Stimulated activated naive CD8-positive, alpha-beta T cell treated with anti-CD3 and anti-CD28 coated beads, Interleukin-15, Interleukin-2, amounts not matched to agents 100 ng/mL and 50 ng/mL, for 24 hours (primary cell): ENCODE measurements around the gene CCT7.
A peak's percentile ranks its signal among the peaks of the same experiment; 100 is the strongest.

Experiments used
- H3K27ac Mint-ChIP-seq: one replicate; pipeline ENCODE4 v1.8.0; 2021; ENCODE audit warnings: mild to moderate bottlenecking, mixed read lengths
- H3K27me3 Mint-ChIP-seq: one replicate; pipeline ENCODE4 v1.8.0; 2021; ENCODE audit warnings: mixed read lengths
- H3K36me3 Mint-ChIP-seq: one replicate; pipeline ENCODE4 v1.8.0; 2021; ENCODE audit warnings: low read depth, mixed read lengths
- H3K4me1 Mint-ChIP-seq: one replicate; pipeline ENCODE4 v1.8.0; 2021; ENCODE audit warnings: low read depth, mixed read lengths
- H3K4me3 Mint-ChIP-seq: one replicate; pipeline ENCODE4 v1.8.0; 2021; ENCODE audit warnings: mild to moderate bottlenecking, mixed read lengths
- H3K9me3 Mint-ChIP-seq: one replicate; pipeline ENCODE4 v1.8.0; 2021; ENCODE audit warnings: mixed read lengths

The CCT7 gene

DNA sequence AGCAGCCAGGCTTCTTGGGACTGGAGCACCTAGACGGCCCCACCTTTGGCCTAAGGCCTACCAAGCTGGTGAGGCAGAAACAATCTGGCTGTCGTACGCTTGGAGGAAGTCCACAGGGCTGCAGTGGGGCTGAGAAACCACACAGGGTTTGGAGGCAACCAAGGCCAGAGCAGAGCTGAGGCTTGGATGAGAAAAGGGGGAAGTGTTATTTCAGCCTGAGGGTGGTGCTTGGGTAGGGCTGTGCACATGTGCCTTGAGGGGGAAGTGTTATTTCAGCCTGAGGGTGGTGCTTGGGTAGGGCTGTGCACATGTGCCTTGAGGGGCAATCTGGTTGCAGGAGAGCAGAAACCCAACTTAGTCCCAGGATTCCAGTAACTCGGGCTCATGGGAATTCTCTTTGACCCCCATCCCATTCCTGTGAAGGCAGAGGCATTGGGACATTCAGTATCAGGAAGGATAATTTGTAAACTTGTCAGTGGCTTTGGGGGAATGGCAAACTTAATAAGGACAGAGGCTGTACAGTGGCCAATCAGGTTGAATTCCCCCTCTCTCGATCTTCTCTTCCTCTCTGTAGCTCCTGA, 51.1 kb downstream of the CCT7 start:
- Mint-ChIP-seq H3K4me3 (peak overlapping the region; percentile 78), H3K4me1 (peaks cover 34% of the 10 kb centered on the region), H3K36me3 (peaks cover 5% of the 10 kb centered on the region), H3K27me3 (peaks cover 9% of the 10 kb centered on the region), H3K9me3 (no peaks in the 10 kb centered on the region), H3K27ac (peak overlapping the region; percentile 82)

DNA sequence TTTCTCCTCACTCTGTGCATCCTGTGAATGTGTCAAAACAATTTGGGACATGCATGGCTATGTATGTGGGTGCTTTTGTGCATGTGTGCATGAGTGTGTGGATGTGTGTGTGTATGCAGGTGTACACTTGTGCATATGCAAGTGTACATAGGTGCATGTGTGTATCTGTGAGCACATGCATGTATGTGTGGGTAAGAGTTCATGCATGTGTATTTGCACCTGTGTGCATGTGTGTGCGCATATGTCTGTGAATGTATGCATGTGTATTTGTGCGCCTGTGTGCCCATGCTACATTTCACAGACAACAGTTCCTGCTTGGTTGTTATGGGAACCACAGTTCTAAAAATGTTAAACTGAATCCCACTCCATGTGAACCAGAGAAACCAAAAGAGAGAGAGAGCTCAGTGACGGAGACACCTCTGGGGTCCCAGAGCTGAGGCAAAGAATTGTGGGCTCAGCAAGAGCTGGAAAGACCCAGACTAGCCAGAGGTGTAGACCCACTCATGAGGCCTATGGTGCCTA, 52.1 kb downstream of the CCT7 start:
- no peak overlapping the region for H3K27ac Mint-ChIP-seq
- no peaks in the 10 kb centered on the region for H3K36me3 Mint-ChIP-seq
- no peaks in the 10 kb centered on the region for H3K9me3 Mint-ChIP-seq
- peaks cover 28% of the 10 kb centered on the region for H3K4me1 Mint-ChIP-seq
- H3K27me3 Mint-ChIP-seq: peaks cover 18% of the 10 kb centered on the region
- H3K4me3 Mint-ChIP-seq: no peak overlapping the region

DNA sequence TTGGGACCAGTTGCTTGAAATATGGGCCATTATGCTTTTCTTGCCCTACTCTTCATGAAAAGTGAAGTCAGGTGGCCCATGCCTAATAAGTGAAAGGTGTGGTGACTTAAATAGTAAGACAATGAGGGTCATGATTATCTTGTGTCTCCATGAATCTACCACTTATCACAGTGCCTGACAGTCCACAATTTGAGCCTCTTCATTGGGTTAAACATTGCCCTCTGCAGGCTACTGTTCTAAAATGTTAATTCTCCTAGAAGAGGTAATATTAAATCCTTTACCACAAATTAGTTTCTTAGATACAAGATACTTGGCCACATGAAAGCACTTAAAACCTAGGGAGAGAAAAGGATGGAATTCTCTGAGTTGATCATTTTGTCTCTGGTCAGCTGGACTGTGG, 55.2 kb downstream of the CCT7 start:
- no peak overlapping the region for H3K4me3 Mint-ChIP-seq
- peaks cover 31% of the 10 kb centered on the region for H3K27me3 Mint-ChIP-seq
- H3K9me3 Mint-ChIP-seq: no peaks in the 10 kb centered on the region
- H3K36me3 Mint-ChIP-seq: no peaks in the 10 kb centered on the region
- H3K4me1 Mint-ChIP-seq: peaks cover 24% of the 10 kb centered on the region
- H3K27ac Mint-ChIP-seq: no peak overlapping the region

DNA sequence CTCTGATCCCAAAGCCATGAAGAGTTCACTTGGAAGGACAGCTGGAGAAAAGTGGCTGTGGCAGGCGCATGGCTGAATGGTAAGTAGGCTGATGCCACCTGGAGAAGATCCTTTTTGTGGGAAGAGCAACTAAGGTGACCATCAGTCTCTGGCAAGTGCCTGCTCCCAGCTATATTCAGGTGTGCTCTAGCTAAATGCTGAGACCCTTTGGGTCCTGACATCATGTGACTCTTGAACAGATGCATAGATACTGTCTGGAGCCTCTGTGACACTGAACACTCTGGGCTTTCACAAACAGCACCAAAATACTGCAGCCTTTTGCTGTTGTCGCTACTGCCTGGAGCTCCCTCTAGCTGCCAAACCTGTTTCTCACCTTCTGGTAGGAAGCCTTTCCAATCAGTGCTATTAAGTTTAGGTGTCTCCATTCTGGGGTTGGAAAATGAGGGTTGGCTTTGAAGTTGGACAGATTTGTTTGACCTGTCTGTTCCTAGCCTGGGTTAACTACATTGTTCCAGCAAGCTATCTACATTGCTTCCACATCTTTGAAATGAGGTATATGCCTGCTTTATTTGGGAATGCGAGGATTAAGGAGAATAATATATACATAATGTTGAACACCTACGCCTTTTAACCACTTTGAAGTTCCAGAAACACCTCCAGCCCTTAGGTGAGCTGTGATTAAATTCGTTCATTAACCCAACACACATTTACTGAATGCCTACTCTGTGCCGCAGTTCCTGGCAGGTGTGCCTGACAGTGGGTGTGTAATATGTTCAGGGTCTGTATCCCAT, 56.1 kb downstream of the CCT7 start:
- Mint-ChIP-seq H3K4me1 (peaks cover 21% of the 10 kb centered on the region), H3K9me3 (no peaks in the 10 kb centered on the region), H3K4me3 (no peak overlapping the region), H3K36me3 (no peaks in the 10 kb centered on the region), H3K27me3 (peaks cover 40% of the 10 kb centered on the region), H3K27ac (peak overlapping the region; percentile 62)

DNA sequence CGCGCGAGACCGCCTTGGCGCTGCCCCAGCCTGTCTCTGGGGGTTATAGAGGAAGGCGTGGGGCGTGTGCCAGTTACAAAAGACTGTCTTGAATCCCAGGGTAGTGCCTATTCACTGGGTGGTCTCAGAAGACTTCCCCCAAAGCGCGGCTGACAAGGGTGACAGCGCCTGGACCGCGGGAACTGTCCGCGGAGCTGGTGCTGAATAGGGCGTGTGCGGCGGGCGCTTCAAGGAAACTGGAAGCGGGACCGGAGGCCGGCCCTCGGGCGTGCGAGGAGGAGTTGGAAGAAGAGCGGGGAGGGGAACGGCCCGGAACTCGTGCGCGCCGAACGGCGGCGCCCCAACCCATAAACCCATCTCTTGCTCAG, 57.0 kb downstream of the CCT7 start:
- H3K27ac Mint-ChIP-seq: no peak overlapping the region
- peak overlapping the region; percentile 63 for H3K4me3 Mint-ChIP-seq
- peaks cover 49% of the 10 kb centered on the region for H3K27me3 Mint-ChIP-seq
- peaks cover 12% of the 10 kb centered on the region for H3K4me1 Mint-ChIP-seq
- no peaks in the 10 kb centered on the region for H3K36me3 Mint-ChIP-seq
- H3K9me3 Mint-ChIP-seq: no peaks in the 10 kb centered on the region

DNA sequence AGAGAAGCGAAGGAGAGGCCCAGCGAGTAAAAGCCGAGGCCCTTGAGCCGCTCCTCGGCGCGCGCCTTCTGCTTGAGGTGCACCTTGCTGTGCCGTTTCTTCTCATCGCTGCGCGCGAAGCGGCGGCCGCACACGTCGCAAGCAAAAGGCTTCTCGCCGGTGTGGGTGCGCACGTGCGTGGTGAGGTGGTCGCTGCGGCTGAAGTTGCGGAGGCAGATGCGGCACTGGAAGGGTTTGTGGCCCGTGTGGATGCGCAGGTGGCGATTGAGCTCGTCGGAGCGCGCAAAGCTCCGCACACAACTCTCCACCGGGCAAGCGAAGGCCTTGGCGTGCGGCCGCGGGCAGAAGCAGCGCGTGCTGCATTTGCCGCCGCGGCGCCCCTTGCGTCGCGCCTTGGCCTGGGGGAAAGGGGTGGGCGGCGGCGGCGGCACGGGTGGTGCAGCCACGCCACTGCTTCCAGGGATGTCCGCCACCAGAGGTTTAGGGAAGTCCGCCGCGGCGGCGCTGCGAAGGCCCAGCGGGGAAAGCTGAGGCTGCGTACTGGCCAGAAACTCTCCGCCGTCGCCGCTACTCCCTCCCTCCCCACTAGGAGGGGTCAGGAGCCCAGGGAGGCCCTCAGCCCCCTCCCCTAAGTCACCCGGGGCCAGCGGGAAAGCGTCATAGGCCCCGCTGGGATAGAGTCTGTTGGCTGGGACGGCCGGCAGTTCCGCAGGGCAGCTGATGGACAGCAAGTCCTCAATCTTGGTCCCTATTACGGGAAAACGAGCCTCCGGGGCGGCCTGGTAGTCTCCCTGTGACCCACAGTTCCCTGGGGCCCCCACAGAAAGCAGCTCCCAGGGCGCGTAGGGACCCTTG, 57.6 kb downstream of the CCT7 start:
- H3K27ac Mint-ChIP-seq: no peak overlapping the region
- peak overlapping the region; percentile 63 for H3K4me3 Mint-ChIP-seq

DNA sequence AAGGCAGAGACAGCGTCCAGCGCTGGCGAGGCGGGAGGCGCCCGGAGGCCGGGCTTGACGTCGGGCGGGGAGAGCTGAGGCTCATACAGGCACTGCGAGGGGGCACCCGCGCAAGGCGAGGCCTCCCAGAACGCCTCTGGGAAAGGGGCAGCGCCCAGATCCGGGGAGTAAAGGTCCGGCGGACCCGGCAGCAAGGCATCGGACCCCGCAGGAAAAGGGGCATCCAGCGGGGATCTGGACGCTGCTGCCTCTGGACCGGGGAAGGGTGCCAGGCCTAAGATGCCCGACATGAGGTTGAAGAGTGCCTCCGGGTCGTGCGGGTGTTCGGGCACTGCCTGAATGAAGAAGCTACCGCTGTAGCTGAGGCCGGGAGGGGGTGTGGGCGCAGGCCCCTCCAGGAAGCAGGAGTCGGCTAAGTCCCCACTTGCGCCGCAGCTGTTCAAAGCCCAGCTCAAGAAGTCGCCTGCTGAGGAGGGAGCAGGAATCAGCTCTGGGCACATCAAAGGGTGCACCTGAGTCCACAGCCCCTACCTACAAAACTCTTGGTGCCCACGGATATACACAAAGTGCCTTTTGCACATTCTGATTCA, 58.3 kb downstream of the CCT7 start:
- H3K27ac Mint-ChIP-seq: no peak overlapping the region
- H3K9me3 Mint-ChIP-seq: no peaks in the 10 kb centered on the region
- H3K4me3 Mint-ChIP-seq: peak overlapping the region; percentile 65
- H3K36me3 Mint-ChIP-seq: no peaks in the 10 kb centered on the region
- peaks cover 11% of the 10 kb centered on the region for H3K4me1 Mint-ChIP-seq
- H3K27me3 Mint-ChIP-seq: peaks cover 62% of the 10 kb centered on the region

More for the DNA sequence above, 57.6 kb downstream of the CCT7 start:
- Mint-ChIP-seq H3K36me3 (no peaks in the 10 kb centered on the region), H3K27me3 (peaks cover 55% of the 10 kb centered on the region), H3K9me3 (no peaks in the 10 kb centered on the region), H3K4me1 (peaks cover 11% of the 10 kb centered on the region)

DNA sequence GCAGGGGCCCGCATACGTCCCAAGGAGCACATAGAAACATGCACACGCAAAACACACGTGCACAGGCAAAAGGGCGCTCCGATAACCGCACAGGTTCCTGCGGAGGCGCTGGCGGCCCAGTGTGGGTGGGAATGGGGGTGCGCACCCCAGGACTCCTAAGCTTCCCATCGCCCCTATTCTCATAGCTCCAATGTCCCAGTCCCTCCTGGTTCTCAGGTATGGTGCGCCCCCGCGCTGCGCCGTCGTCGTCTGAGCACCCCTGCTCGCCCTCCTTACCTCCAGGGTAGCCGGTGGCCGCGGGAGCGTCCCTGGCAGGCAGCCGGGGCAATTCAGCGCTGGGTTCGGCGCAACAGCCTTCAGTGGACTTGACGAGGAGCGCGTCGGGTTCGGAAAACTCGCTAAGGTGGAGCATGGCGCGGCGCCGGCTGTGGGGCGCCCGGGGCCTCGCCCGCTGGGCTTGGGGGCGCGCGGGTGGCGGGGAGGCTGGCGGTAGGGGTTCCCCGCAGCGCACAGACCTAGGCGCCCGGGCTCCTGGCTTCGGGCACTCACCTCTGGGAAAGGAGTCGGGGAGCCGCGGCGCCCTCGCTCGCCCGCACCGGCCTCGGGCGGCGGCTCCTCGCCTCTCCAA, 58.9 kb downstream of the CCT7 start:
- Mint-ChIP-seq H3K36me3 (no peaks in the 10 kb centered on the region), H3K4me3 (peak overlapping the region; percentile 73), H3K4me1 (peaks cover 11% of the 10 kb centered on the region), H3K27ac (no peak overlapping the region), H3K27me3 (peaks cover 68% of the 10 kb centered on the region), H3K9me3 (no peaks in the 10 kb centered on the region)

DNA sequence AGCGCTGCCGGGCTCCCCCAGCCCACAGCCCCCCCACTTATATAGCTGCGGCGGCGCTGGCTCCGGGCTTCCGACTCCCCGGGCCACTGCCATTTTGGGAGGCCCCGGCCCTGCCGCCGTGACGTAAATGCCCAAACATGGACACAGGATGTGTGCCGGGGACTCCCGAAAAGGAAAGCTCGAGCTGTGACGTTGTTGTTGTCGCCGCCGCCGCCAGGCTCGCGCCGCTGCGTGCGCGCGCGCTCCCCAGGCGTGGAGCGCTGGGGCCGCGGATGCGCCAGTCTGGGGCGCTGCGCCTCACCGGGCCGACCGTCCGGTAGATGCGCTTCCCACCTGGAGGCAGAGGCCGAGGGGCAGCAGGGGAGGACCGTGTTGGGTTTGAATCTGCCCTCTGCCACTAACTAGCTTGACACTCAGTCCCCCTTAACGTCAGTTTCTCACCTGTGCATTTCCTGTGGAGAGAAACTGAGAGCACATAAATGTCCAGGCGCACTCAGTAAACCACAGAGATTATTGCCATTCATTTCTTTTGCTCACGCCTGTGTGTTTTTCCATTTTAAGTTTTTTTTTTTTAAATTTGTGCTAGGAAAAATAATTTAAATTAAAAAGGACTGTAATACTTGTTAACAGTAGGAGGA, 59.5 kb downstream of the CCT7 start, which contains the start of gene EGR4:
Gene EGR4, minus strand, starts transcription at position 15 of the 638 bp plus-strand sequence. CDS start 231 bp downstream, outside the sequence.
- Mint-ChIP-seq H3K27ac (no peak within 1 kb of the TSS), H3K4me1 (peaks cover 11% of the 10 kb centered on the region), H3K36me3 (no peaks in the 10 kb centered on the region), H3K27me3 (peaks cover 71% of the 10 kb centered on the region), H3K9me3 (no peaks in the 10 kb centered on the region), H3K4me3 (peak within 1 kb of the TSS; percentile 73)

DNA sequence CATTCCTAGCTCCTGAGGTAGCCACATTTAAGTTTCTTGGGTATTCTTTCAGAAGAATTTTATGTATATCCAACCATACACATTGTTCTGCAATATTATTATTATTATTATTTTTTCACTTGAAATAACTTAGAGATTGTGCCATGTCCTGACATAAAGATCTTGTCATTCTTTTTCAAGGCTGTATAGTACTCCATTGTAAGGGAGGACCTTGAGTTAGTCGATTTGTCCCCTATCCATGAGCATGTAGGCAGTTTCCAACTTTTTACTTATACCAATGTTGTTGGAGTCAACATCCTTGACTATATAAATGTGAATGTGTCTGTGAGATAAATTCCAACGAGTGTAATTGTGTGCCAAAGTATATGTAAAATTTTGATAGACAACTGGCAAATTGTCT, 60.1 kb downstream of the CCT7 start:
- Mint-ChIP-seq H3K27me3 (peaks cover 68% of the 10 kb centered on the region), H3K9me3 (no peaks in the 10 kb centered on the region), H3K4me1 (peaks cover 11% of the 10 kb centered on the region), H3K4me3 (no peak overlapping the region), H3K36me3 (no peaks in the 10 kb centered on the region), H3K27ac (no peak overlapping the region)

DNA sequence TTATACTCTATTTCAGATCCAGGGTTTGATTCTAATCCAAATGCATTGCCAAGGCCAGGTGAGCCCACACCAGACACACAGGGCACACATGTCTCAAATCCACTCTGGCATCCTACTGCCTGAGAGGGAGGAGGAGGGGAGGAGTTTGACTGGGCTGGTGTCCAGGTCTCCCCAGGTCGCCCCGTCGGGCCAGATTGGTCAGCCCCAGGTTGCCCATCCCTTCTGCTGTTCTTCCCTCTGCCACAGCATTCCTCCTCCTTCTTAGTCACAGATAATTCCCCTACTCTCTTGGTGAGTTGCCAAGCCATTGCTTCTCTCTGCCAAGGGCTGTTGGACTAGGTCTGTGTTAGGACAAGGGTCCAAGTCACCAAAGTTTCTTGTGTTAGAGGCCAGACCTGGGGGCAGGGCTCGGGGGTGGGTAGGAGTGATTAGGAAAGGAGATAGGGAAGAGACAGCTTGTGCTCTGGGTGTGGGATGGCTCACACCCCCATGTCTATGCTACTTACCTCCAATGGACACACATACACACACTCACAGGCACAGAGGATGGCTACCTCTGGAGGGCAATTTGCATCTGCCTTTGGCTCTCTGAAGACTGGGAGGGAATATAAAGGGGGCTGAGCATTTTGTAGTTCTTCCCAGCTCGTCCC, 61.8 kb downstream of the CCT7 start:
- Mint-ChIP-seq H3K4me3 (no peak overlapping the region), H3K27ac (no peak overlapping the region), H3K9me3 (no peaks in the 10 kb centered on the region), H3K4me1 (peaks cover 11% of the 10 kb centered on the region), H3K27me3 (peaks cover 70% of the 10 kb centered on the region), H3K36me3 (no peaks in the 10 kb centered on the region)

DNA sequence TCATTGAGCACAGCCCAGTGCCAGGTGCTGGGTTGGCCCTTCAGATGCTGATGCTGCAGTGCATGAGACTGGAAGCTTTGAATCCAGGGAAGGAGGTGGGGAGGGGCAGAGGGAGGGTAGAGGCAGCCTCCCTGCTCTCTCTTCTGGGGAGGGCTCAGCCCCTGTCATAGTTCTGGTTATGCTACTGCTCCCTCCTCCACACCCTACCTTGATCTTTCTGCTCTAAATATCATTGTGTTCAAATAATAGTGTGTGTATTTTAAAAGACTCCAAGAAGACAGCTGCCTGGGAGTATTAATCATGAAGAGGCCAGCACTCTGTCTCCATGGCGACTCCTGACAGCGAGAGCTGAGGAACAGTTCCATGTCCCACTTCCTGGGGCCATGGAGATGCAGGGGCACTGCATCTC, 63.0 kb downstream of the CCT7 start:
- Mint-ChIP-seq H3K27me3 (peaks cover 70% of the 10 kb centered on the region), H3K27ac (no peak overlapping the region), H3K9me3 (no peaks in the 10 kb centered on the region), H3K4me1 (peaks cover 3% of the 10 kb centered on the region), H3K4me3 (no peak overlapping the region), H3K36me3 (no peaks in the 10 kb centered on the region)

DNA sequence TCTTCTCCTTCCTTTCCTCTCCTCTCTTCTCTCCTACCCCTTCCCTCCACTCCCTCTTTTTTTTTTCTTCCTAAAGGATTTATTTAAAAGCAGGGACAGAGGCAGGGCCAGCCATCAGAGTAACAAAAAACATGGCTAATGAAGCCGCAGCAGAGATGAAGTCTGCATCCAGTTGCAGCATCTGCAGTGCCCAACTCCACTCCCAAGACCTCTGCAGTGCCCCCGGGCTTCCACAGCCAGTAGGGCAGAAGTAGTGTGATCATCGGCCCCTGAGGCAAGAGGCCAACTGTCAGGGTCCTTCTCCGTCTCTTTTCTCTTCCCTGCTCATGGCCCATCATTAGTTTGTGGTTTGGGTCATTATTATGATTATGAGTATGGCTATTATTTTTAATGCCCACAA, 63.5 kb downstream of the CCT7 start:
- Mint-ChIP-seq H3K36me3 (no peaks in the 10 kb centered on the region), H3K4me3 (no peak overlapping the region), H3K9me3 (no peaks in the 10 kb centered on the region), H3K27ac (no peak overlapping the region), H3K4me1 (peaks cover 1% of the 10 kb centered on the region), H3K27me3 (peaks cover 70% of the 10 kb centered on the region)
